Activated CD4-positive, CD25-positive, alpha-beta regulatory T cell (primary cell): ENCODE measurements around the gene SYT1.

Experiments used
- DNase-seq, 4 experiments: peaks; one replicate each; lab custom pipeline; 2025; lab: John Stamatoyannopoulos, UW

The SYT1 gene

DNA sequence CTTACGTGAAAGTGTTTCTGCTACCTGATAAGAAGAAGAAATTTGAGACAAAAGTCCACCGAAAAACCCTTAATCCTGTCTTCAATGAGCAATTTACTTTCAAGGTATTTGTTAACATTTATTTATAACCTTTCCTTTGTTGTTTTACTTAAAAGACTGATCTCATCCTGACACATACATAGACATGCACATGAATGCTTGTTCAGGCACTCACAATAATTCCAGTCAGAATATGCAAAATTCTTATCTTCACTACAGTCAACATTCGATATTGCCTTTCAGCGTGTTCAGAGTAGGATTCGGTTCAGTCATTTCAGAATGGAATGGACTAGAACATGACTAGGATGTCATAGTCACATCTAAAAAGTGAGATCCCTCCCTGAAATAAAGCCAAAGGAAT is 431.6 kb downstream of the SYT1 start:
- DNase-seq, result no peak

DNA sequence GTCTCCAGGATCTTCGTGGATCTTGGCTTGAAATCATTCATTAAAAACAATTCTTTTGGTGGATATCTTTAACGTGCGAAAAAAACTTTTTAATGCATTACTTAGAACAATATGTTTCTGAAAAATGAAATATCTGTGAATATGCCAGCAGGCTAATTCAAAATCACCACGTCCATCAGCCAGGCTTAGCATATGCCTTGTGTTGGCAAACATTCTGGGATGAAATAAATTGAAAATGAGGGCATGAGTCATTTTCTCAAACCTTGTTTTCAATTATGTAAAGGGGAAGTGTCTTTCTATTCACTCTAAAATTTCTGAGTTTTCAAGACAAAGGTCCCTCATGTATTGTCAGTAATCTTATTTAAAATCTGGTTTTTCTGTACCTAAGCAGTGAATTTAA is 432.3 kb downstream of the SYT1 start:
- no peak for DNase-seq

DNA sequence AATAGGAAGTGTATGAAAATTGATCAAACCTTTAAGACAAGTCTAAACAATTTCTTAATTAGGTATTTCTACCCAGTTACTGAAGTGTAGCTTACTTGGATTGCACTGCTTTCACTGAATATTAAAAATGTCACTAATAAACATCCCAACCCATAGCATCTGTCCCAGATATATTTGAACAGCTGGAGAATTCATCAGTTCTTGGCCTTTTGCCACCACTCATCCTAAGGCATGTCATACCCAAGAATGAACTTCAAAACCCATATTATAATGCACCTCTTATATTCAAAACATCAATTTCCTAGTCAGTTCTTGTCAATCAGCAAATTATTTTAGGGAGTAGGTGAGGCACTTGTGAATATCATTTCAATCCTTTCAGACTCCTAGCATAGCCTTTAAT is 433.9 kb downstream of the SYT1 start:
- no peak for DNase-seq

DNA sequence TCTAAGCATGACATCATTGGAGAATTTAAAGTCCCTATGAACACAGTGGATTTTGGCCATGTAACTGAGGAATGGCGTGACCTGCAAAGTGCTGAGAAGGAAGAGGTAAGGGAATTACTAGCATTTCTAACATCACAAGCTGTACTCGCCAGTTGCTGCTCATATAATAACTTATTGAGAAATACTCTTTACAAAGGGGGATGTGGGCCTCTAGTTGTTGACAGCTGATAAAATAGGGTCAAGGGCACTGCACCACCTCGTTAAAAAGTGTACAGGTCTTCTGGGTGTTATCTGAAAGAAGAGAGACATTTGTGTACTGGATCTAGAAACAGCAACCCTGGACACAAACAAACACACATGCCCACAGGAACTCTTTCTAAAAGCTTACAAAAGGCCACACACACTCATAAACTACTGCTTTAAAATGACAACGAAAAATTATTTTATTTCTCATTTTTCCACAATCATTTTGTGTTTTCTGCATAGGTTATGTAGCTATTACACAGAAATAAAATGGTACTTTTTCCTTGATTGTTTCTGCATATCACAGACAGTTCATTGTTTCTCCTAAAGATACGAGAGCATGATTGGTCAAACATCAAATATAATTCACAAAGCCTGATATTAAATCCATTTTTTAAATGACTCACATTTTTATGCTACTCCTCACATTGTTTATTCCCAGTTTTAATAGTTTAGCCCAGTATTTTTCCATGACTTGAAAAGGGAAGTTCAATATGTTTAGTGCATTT is 435.0 kb downstream of the SYT1 start:
- no peak for DNase-seq

DNA sequence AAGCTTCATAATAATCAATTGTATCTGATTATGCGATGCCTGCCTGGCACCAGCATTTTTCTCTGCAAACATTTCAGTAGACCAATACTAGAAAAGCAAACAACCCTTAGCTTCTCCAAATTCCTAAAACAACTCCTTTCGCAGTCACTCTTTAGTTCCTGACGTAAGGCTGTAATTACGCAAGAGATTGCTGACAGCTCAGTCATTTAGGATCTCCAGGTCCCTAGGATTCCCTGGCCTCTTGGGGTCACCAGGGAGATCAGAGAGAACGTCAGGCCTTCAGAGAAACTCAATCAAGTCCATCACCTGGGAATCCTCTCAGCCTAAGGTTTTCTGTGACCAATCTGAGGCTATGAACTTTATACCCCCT is 435.6 kb downstream of the SYT1 start:
- DNase-seq, result no peak

DNA sequence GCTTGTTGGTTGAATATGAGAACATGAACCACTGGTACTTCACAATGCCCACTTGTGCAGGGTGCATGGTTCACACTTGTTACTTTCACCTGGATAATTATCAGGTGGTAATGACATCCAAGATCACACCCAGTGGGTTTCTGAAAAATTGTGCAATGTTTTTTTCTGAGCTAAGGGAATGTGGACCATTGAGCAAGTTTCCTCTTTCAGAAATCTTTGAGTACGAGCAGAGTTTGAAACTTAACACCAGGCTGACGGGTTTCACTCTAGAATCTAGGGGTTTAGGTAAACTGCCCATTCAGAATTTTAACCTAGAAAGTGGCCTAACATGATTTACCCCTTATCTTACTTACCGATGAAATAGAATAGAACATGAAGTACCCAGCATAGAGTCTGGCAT is 436.6 kb downstream of the SYT1 start:
- DNase-seq, result no peak

DNA sequence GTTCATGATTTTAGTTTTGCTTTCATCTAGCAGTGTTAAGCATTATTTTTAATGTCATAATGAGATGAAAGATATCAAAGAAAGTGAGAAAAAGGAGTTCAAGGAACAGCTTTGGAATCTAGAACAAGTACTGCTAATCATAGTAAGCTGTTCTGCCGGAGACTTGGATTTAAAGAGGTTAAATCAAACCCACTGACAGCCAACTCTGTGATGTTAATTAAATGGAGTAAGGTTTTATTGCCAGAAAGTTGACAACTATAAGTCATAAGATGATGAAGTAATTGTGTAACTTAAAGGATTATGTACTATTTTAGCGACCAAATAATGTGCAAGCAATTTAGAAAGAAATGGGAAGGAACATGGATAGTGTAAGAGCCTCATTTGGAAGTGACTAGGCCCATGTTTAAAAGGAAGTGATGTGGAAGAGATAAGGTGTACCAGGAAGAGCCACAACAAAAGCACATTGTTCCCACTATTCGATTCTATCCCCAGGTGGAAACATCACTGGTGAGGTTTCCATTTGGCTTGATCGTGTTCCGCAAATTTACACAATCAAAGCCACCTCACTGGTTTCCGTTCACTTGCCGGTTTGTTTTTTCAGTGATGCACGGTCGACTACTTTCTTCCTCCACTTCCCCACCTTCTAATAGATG is 437.7 kb downstream of the SYT1 start:
- DNase-seq, result no peak

DNA sequence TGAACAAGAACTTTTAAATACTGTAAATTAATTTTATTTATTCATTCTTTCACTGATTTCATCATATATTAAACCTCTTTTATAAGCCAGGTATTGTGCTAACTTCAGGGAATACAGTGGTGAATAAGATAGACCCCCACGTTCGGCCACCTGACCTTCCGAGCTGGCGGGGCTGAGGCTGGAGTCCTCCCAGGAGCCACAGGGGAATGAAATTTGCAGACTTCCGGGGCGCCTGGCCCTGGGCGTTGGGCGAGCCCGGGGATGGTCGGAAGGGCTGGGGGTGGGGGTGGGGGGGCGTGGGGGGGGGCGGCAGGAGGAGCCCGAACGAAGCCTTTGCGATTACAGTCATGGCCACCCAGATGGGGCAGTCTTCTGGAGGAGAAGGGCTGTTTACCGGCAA is 442.8 kb downstream of the SYT1 start:
- DNase-seq, result no peak

DNA sequence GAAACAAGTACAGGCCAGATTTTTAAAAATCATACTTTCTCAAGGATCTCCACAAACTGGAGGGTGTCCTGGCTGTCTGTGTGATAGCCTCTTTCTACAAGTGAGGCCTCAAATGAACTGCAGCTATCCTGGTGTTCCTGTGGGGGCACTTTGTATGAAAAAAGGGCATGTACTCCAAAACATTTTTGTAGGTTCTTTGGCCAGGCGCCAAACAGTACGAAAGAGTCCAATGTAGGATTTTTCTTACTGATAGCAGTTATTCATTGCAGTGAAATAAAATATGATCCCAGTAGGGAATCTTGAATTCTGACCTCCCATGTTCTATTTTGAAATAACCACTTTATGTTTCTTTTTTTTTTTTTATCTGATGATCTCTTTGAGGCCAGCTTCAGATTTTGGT is 444.5 kb downstream of the SYT1 start:
- no peak for DNase-seq

DNA sequence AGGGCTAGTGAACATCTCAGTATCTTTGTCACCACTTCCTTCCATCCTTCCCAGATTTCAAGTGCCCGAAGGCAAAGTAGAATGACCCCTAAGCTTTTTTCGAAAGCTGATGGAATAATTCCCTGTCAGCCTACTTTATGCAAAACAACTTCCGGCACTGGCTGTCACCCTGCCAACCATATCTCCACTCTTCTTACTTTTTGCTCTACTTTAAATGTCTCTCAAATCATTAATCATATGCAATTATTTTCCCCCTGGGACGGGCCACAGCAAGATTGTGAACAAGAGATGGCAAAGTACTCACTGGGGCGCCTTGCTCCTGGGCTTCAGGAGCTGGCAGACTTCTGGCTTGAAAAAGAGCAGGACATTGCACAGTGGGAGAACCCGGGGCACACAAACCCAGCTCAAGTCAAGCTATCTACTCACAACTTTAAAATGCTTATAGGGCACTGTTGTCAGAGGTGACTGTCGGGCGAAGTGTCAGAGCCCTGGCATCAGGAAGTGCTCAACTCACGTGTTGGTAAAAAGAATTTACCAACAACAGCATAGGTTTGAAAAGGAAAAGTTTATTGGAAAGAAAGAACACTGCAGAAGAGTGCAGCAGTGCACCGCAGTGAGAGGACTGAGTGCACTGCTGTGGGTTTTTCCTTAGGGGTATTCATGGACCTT is 452.7 kb downstream of the SYT1 start:
- DNase-seq, result no peak

DNA sequence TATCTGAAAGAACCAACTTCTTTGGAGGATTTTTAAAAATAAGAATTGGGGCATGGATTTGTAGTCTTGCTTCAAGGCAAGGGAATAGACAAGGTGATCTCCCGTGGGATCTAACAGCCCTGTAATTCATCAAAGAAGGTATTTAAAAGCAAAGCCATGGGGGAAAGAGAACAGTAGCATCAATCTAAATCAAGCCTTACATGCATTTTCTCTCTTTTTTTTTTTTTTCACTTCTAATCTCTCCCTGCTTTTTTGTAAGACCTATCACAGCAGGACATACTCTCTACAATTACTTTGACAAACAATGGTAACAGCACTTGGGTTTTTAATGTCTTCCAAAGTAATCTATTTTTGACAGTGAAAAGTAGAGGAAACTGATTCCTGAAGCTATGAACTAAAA is 458.3 kb downstream of the SYT1 start:
- no peak for DNase-seq

DNA sequence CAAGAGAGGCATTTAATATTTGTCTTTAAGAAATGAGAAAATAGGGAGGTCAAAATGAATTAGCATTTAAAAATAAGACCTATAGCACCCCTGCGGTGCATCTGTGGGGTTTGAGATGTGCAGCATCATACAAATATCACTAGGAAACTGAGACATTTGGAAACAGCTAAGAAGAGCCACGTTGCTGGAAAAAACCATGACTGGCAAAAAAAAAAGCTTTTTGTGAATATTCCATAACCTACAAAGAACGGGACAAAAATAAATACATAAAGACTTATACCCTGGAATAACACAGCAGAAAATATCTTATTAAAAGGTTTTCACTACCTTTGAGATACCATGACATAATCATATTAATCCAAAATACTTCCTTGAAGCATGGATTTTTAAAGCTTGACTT is 460.0 kb downstream of the SYT1 start:
- DNase-seq, result no peak

DNA sequence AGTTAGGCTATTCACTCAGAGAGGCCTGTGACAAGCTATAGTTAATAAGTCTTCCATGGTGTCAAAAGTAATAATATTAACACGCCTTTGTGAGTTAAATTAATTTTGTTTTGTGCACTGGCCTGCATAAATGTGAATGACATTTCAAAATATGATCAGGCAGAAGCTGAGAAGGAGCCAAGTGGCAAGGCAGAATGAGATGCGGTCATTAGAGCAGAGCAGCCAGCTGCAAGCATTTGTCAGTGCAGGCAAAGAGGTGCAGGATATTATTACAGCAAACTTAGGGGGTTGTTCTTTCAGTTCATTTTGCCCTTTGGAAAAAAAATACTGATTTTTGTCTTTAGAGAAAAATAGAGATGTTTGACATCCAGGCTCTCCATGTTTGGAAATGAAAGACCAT is 461.6 kb downstream of the SYT1 start:
- DNase-seq, result no peak

DNA sequence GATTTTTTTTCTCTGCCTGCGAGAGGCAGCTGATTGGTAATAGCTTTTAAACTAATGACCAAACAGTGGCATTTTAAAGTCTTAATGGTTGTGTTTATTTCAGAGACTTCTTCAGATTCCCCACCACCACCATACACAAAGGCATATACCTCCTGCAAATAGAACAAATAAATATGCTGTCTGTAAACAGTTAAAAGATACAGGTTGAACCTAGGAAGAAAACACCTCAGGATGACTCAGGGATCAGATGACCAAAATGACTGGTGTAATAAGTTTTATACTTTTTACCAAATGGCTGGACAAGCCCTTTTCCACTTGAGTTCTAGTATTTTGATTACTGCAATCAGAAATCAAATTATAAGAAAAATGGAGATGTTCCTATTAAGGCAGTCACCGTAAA is 462.1 kb downstream of the SYT1 start:
- no peak for DNase-seq

DNA sequence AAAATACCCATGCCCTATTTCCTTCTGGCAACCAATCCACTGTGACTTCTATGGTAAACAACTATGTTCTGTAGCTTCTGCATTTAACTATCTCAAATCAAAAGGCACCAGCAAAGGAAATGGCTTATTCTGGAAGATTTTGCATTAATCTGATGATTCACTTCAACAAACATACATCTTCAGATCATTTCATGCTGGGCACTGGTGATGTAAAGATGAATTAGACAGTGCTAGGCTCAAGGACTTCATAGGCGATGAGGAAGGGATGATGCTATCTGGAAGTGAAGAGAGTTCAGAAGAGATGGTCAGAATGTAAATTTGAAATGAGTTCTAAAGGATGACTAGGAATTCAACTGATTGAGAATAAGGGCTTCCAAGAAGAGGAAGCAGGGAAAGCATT is 462.9 kb downstream of the SYT1 start:
- no peak for DNase-seq

DNA sequence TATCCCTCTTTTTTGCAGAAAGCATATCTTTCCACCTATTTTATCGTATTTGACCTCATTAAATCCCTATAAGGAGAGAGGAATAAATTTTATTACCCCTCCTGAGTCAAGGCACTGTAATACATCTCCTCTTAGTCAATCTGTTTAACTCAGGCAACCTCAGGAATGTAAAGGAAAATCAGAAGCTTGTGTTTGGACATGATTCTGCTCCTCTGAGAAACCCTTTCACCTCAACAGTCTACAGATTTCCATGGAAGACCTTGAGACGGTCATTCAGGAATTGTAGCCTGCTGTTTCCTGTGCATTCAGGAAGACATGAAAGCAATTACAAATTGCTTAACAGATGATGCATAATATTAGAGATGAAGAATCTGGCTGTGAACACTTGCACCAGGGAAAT is 465.4 kb downstream of the SYT1 start:
- DNase-seq, result no peak

DNA sequence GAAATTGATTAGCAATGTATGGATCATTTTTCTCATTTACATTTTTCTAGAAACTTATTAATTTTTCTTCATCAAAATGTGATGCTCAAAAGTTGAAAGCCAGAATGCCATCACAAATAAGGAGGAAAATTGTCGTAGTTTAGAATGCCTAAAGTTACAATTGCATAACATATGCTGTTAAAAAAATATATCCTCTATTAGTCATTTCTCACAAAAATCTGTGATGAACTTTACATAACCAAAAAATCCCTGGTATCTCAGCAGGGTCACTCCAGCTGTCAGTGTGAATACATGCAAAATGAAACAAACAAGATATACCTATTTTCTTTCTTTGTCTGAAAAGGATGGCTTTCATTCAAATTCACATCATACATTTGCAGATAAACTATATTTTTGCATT is 467.3 kb downstream of the SYT1 start:
- DNase-seq, result no peak

DNA sequence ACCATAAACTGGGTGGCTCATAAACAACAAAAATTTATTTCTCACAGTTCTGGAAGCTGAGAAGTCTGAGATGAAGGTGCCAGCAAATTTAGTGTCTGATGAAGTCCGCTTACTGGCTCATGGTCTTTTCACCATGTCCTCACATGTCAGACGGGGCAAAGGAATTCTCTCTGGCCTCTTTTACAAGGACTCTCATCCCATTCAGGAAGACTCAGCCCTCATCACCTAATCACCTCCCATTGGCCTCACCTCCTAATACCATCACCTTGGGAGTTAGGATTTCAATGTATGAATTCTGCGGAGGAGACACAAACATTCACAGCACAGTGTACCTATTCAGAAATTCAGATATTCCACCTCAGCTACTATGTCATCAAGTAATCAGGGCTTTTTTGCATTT is 468.6 kb downstream of the SYT1 start:
- no peak for DNase-seq

DNA sequence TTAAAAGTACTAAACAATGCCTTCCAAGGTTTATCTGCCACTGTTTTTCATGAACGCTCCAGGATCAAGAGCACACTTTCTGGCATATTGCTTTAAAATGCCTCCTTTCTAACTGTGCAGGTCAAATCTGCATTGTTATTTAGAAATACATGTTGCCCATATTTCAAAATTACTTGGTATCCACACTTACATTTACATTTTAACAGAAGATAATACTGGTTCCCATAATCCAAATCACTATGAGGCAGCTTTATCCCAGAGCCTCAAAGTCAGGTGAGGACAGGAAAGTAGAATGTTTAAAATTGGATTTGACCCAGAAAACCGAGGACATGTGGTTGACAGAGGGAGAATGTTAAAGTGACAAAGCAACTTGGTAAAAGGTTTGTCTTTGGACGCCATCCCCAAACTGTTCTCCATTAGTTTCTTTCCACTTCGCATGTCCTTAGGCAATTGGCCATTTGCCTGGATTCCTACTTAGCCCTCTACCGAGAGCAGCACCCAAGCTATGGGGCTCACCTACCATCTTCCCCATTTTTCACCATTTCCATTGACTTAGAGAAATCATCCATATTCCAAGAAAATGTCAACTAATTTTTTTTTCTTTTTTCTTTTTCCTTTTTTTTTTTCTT is 473.2 kb downstream of the SYT1 start:
- DNase-seq, result no peak

DNA sequence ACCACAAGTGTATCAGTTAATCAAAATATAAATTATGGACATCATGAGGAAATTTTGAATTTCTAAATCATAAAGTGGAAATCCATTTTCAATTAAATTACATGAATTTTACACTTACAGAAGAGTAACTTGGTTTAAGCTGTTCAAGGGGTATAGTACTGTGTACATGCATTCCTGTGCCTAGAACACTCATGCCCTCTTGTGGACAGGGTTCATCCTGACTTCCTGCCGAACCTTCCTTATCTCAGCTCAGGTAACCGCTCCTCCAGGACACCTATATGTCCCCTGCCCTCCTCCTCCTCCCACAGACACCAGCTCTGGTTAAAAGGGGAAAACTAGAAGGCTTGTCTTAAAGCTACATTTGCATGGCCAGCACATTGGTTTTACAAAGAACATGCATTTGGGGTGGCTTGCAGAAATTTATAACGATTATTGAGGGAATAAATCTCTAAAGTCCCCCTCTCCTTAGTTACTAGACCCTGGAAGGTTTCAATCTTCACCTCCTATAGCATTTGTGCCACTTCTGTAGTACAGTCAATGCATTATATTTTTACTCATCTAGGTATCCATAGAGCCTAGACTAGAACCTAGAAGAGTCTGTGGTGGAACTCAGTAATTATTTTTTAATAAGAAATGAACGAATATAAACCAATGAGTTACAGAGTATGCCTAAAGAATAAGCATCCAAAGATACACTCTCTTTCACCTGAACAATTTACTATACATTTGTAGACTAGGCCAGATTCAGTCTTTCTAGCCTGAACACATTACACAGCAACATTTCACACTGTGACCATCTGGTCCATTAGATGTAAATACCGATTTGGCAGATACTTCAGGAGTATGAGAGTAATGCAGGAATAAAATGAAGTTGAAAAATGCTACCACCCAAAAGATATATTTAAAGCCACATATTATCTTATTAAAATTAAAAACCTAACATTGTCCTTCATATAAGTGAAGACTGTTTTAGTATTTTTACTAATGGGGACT is 480.6 kb downstream of the SYT1 start:
- no peak for DNase-seq

DNA sequence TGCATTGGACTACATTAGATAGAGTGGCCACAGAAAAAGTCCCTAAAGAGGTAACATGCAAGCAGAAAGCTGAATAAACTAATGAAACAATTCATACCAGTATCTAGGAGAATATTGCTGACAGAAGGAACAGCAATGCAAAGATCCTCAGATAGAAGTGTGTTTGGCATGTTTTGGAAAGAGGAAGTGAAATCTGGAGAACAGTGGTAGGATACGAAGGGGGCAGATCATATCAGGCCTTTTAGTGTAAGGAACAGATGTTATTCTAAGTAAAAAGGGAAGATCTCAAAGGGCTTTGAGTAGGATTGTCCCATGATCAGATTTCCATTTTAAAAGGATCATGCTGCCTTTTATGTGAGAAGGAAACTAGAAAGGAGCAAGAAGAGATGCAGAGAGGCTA is 483.3 kb downstream of the SYT1 start:
- DNase-seq, result no peak

DNA sequence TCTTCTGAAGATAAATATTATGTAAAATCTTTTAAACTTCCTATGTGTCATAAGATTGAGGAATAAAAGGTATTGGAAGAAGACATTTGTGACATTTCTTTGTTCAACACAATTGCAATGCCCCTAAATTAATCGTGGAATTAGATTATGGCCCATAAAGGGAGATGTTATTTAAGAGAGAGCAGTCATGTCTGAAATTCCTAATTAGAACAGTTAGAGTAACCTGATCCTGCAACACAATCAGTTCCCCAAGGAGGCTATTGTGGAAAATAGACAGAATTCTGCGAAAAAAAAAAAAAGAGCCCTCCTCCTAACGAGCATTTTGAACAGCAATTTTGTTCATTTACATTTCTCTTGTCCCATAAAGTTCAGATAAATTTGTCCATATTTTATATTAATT is 486.7 kb downstream of the SYT1 start:
- DNase-seq, result no peak
